AG10803 (cell line): ENCODE results near the gene GRIK2.

Experiments
- DNase-seq: peaks from one replicate; pipeline ENCODE4 v3.0.0; 2010; ENCODE audit warnings: low read depth
- H3K4me3 ChIP-seq: 2 replicates; pipeline ENCODE4 v1.5.1; 2011; ENCODE audit warnings: mild to moderate bottlenecking, low read length, control low read depth
- CTCF ChIP-seq: conservative IDR thresholded peaks from 2 replicates; pipeline ENCODE4 v1.5.1; 2011; ENCODE audit warnings: mild to moderate bottlenecking, low read length, control low read depth, inconsistent platforms

GRIK2 gene

DNA sequence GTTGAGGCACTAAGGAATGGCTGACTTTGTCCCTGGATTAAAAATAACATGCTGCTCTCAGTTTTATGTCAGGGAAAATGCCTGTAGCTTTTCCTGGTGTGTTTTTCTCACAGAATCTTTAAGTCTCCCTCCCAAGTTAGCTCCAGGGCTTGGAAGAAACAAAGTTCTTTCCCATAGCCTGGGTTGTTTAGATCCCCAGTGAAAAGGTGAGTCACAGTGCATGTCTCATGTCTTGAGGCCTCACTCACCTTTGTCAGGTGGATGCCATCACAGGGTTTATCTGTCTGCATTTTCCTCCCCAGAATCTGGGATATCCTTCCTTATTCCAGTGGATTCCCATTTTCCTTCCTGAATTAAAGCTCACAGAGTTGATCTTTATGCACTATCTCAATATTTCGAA is 722.4 kb downstream of the GRIK2 start:
- TF ChIP-seq CTCF = no peak
- H3K4me3 ChIP-seq = no peak overlapping the region
- DNase-seq = no peak

DNA sequence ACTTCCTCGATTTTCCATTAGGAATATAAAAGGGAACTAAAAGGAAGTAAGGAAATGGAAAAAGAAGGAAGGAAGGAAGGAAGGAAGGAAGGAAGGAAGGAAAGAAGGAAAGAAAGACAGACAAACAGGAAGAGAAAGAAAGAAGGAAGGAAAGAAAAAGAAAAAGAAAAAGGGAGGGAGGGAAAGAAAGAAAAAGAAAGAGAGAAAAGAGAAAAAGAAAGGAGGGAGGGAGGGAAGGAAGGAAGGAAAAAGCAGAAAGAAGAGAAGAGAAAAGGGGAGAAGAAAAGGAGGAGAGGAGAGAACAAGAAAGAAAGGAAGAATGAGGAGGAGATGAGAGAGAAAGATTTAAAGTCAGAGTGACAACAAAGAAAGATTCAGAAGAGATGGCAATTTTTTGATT is 724.5 kb downstream of the GRIK2 start:
- no peak overlapping the region for H3K4me3 ChIP-seq
- TF ChIP-seq CTCF = no peak
- no peak for DNase-seq
